Stimulated activated CD4-positive, alpha-beta T cell treated with anti-CD3 and anti-CD28 coated beads, TNF-alpha, amount 100 ng/mL, for 1 hour (primary cell): ENCODE measurements around the gene ASXL1.
"Not testable (repeated sequence)": the region's sequence is repeated elsewhere in the genome, so short reads cannot be mapped to it uniquely, and the experiment has no call there.

Experiments
- DNase-seq, 3 donors: peaks; one replicate each; pipeline ENCODE4 v3.0.0-alpha.2; 2020; ENCODE audit warnings: low read depth in 3 of 3, low spot score in 1 of 3

Gene ASXL1

DNA sequence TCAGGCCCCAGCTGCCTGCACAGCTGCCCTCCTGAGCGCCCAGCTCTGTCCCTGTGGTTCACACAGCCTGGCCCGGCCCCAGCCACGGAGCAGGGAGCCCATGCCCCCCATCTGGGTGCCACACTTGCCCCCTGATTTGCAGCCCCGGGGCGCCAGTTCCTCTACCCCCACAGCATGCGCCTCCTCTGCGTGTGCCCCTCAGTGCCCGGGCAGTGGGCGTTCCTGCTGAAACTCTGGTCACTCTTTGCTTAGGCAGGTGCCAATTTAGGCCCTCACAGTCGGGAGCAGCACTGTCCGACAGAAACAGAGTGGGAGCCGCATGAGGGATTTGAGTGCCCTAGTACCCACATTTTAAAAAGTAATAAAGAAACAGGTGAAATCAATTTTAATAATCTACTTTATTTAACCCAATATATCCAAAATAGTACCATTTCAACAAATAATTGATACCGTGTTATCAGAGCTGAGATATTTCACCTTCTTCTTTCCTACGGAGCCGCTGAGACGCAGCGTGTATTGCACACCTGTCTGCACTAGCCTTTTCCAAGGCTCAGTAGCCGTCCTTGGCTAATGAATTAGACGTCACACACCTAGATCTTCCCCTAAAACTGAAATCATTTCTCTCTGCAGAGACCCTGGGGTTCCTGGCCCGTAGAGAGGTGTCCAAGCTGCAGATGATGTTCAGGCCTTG, 106.4 kb downstream of the ASXL1 start:
- no peak for DNase-seq

DNA sequence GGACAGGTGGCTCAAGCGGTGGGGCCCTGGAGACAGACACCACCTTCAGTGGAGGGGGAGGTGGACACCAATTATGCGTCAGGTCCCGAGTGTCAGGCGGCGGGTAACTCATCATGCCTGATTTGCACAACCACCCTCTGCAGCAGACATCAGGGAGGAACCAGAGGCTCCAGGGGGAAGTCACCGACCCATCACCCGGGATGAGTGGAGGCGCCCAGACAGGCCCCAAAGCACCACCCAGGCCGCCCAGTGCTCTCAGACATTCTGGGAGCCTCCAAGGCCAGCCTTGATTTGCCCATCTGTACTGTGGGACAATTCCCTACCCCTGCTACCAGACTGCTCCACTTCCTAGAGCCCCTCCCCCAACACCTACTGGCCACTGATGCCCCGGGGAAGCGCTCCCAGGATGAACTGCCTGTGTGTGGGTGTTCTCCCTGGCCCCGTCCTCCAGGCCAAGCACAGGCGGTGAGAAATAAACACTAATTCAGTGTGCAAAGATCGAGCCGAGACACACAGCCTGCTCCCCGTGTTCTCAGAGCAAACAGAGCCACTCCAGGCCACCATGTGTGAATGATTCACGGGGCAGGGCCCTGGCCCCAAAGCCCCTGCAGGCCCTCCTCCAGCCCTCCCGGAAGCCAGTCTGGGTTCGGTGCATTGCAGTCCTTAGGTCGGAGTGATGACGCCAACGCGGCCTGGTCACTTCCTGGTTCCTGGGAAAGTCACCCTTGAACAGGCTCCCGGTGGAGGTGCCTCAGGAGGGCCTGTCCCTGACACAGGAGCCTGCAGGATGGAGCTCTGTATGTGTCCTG, 107.2 kb downstream of the ASXL1 start:
- no peak for DNase-seq

- not testable (repeated sequence) for DNase-seq
Measured at GRCh38 chr20:32465901-32466675, 108.0 kb downstream of the ASXL1 start.

GRCh38 chr20:32466739-32467505, 108.8 kb downstream of the ASXL1 start:
- DNase-seq, result no peak

- no peak for DNase-seq
Measured at GRCh38 chr20:32467506-32468312, 109.6 kb downstream of the ASXL1 start.

GRCh38 chr20:32468313-32468640, 110.1 kb downstream of the ASXL1 start:
- DNase-seq, result no peak

- DNase-seq, result no peak
Measured at GRCh38 chr20:32468860-32469259, 110.7 kb downstream of the ASXL1 start.

- no peak for DNase-seq
Measured at GRCh38 chr20:32470025-32470861, 112.1 kb downstream of the ASXL1 start.

GRCh38 chr20:32470940-32471339, 112.8 kb downstream of the ASXL1 start:
- DNase-seq, result no peak

DNA sequence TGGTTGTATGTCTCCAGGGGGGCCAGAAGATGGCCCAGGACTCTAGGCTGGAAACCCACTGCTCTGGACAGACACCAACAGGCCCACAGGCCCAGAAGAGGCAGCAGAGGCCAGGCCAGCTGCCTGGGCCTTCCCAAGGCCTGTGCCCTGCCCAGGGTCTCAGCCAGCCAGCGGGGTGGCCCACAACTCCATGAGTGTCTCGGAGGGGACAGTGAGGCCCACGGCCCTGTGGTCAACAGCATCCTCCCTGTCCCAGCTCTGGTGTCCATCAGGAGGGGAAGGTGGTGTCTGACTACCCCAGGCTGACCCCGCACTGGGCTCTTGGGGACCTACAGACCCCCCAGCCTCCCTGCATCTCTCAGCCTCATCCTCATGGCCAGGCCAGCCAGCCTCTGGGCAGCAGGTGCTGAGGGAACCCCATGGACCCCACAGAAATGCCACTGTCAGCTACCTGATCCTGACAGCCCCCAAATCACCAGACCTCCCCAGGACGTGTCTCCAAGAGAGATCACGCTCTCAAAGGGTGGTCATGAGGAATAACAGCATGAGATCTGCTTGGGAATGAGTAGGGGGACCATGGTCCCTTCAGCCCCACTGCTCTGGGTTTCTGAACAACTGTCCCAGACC, 114.6 kb downstream of the ASXL1 start:
- no peak for DNase-seq

- no peak for DNase-seq
Measured at GRCh38 chr20:32473231-32474008, 115.3 kb downstream of the ASXL1 start.

- DNase-seq, result no peak
Measured at GRCh38 chr20:32474009-32474716, 116.0 kb downstream of the ASXL1 start.

- no peak for DNase-seq
Measured at GRCh38 chr20:32474717-32474966, 116.5 kb downstream of the ASXL1 start.

DNA sequence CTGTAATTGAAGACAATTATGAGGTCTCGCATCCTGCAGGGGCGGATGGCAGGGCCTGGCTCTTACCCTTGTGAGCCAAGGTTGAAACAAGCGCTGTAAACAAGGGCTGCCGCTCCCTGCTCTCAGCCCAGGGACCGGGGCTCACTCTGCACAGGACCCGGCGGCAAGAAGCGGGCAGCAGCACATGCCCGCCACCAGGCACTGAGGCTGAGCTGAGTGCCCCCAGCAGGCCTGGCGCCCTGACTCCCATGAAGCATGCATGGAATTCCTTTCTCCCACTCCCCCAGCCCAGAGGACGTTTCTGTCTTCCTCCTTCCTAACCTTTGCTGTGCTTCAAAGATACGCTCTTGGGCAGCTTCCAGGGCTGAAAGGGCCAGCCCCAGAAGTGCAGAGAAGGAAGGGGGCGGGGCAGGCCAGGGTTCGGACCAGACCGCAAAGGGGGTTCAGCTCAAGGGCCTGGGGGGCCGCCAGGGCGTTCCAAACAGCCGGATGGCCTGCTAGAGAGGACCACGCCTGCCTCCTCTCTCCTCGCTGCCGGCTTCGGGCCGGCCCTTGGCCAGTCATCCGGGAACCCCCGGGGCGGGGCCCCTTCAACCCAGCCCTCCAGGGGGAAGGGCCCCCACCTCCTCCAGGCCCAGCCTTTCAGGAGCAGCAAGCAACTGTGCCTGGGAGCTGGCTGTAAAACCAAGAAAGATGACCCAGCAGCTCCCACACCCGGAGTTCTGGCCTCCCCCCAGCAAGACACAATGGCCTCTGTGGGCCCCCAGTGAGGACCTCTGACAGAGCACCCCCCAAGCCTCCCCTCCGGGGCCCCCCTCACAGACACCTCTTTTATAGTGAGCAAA, 117.1 kb downstream of the ASXL1 start:
- DNase-seq, result no peak

DNA sequence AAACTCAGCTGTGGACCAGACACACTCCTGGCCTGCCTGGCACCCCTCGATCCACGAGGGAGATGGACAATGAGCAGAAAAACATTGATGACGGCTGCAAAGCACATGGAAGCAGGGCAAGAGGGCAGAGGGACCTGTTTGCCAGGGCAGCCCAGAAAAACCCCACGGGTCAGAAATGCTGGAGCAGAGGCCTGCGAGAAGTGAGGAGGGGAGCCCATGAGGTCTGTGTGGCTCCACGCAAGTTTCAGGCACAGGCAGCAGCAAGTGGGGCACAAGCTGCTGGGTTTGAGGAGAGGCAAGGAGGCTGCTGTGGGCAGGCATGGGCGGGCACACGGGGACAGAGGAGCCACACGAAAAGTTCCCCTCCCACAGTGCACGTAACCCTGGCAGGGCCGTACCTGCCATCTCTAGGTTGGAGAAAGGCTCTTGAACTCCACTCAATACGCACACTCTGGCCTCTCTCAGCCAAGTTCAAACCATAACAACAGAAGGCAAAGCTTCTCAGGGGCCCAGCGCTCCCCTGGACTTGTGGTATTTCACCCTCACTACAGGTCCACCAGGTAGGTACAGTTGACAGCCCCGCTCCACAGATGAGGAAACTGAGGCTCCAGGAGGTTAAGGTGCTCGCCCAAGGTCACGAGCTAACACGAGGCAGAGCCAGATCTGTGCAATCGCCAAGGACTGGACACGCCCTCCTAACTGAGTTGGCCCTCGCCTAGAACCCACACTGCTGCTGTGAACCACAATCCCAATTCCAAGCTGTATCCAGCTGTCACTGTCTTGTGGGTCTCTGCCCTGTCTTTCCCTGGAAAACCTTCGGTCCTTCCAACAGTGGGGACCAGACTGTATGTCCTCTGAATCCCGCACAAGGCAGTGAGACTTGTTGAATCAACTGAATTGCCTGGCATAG, 118.8 kb downstream of the ASXL1 start:
- DNase-seq, result no peak
